Lower leg skin (tissue), 3 donors: ENCODE results near the gene ZC3H14.

Experiments
- POLR2A ChIP-seq, 2 donors: fragments of 450-650 bp; IDR thresholded peaks; one replicate each; pipeline ENCODE4 v1.6.1; 2016 to 2017; ENCODE audit warnings: antibody characterized with exemption in 2 of 2, mild to moderate bottlenecking in 1 of 2, moderate library complexity in 1 of 2
- TF ChIP-seq, protein P1 (sequence below), 3 donors: fragments of 450-650 bp; IDR thresholded peaks; one replicate each; pipeline ENCODE4 v1.5.1; 2016; ENCODE audit warnings: antibody characterized with exemption in 3 of 3, mild to moderate bottlenecking in 3 of 3, moderate library complexity in 2 of 3

DNA sequence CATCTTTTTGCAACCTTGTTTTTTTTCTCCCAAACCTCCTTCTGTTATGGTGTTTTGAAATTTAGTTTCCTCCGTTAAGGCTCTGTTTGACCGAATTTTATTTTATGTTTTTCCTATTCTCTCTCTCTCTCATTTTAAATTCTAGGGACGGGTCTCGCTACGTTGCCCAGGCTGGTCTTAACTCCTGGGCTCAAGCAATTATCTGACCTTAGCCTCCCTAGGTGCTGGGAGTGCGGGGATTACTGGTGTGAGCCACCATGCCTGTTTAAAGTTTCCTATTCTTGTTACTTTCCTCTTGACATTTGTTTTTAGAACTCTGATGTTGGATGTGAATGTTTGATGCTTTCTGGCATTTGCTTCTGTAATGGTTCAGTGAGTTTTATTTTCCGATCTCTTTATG lies 1.0 kb downstream of the ZC3H14 start:
- TF ChIP-seq, protein P1, sequence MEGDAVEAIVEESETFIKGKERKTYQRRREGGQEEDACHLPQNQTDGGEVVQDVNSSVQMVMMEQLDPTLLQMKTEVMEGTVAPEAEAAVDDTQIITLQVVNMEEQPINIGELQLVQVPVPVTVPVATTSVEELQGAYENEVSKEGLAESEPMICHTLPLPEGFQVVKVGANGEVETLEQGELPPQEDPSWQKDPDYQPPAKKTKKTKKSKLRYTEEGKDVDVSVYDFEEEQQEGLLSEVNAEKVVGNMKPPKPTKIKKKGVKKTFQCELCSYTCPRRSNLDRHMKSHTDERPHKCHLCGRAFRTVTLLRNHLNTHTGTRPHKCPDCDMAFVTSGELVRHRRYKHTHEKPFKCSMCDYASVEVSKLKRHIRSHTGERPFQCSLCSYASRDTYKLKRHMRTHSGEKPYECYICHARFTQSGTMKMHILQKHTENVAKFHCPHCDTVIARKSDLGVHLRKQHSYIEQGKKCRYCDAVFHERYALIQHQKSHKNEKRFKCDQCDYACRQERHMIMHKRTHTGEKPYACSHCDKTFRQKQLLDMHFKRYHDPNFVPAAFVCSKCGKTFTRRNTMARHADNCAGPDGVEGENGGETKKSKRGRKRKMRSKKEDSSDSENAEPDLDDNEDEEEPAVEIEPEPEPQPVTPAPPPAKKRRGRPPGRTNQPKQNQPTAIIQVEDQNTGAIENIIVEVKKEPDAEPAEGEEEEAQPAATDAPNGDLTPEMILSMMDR (IDR thresholded peaks at IDR 0.05), result no peak
- no peak for TF ChIP-seq POLR2A (IDR thresholded peaks at IDR 0.05)
